Measurements from ENCODE around the gene SGTA. TPM values are rescaled to one million over a fixed set of nuclear protein-coding genes. Genes with fewer than 3 reads are reported as not detected.
A peak's percentile ranks its signal among the peaks of the same experiment; 100 is the strongest.
"Not testable (repeated sequence)": the region's sequence is repeated elsewhere in the genome, so short reads cannot be mapped to it uniquely, and the experiment has no call there.

SGTA gene
- 48.7 and 53.1 TPM in 2 replicates for total RNA-seq (2012; rRNA removed)

DNA sequence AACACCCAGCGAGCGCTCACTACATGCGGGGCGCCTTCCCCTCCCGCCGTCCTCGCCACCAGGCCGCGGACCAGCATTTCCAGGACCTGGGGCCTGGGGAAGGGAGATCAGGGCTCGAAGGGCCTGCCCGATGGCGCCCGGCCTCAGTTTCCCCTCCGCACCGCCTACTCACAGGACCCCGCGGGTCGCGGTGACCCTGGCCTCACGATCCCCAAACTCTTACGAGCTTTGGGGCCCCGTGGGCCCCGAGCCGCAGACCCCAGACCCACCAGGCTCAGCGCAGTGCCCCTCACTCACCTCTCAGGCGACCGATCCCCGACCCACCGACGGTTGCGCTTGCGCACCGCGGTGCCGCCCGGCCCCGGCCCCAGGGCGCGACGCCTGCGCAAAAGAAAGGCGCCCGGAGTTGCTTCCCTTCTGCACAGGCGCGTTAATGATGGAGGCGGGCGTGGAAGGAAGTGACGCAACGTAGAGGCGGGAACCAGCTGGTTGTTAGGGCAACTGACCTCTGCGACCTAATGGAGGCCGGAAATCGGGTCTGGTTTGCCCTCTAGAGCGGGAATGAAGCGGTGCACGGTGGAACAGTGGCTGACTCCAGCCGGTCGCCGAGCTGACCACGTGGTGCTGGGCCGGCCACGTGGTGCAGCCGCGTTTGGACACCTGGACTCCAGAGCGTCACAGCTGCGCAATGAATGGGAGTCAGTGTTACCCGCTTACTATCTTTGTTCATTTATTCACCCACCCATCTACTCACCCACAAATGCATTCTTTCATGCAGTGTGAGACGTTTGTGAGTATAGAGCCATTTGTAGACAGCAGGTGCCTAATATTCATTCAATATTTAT, at the start of gene SGTA:
TSS of gene SGTA (minus strand) at position 338 of the 845 bp plus-strand sequence. CDS start 14,205 bp downstream, outside the sequence.
- Histone ChIP-seq H3K27me3 (ENCODE audit: control insufficient read depth, insufficient read depth, low read length) (no peaks in the 10 kb centered on the region), H3K4me2 (ENCODE audit: low read length) (peak within 1 kb of the TSS; percentile 98), H3K4me1 (ENCODE audit: control insufficient read depth, insufficient read depth, low read length) (peaks cover 38% of the 10 kb centered on the region), H3K9me3 (replicated peaks; ENCODE audit: low read length) (no peaks in the 10 kb centered on the region), H3K36me3 (ENCODE audit: insufficient read depth, low read length) (peaks cover 3% of the 10 kb centered on the region), H3K4me3 (ENCODE audit: low read length) (peak within 1 kb of the TSS; percentile 91), H3K9ac (ENCODE audit: low read depth, low read length) (peak within 1 kb of the TSS; percentile 97)

- Histone ChIP-seq H3K4me2 (ENCODE audit: low read length) (no peak overlapping the region), H3K4me1 (ENCODE audit: control insufficient read depth, insufficient read depth, low read length) (no peaks in the 10 kb centered on the region), H3K27me3 (ENCODE audit: control insufficient read depth, insufficient read depth, low read length) (no peaks in the 10 kb centered on the region), H3K4me3 (ENCODE audit: low read length) (no peak overlapping the region), H3K9ac (ENCODE audit: low read depth, low read length) (no peak overlapping the region), H3K36me3 (ENCODE audit: insufficient read depth, low read length) (peaks cover 3% of the 10 kb centered on the region), H3K9me3 (replicated peaks; ENCODE audit: low read length) (peaks cover 6% of the 10 kb centered on the region)
Measured at GRCh38 chr19:2827840-2828489, 44.9 kb upstream of the SGTA start.

GRCh38 chr19:2827022-2827421, 43.9 kb upstream of the SGTA start:
- no peaks in the 10 kb centered on the region for H3K4me1 ChIP-seq (ENCODE audit: control insufficient read depth, insufficient read depth, low read length)
- H3K4me3 ChIP-seq (ENCODE audit: low read length): no peak overlapping the region
- H3K9ac ChIP-seq (ENCODE audit: low read depth, low read length): no peak overlapping the region
- no peak overlapping the region for H3K4me2 ChIP-seq (ENCODE audit: low read length)
- peaks cover 2% of the 10 kb centered on the region for H3K9me3 ChIP-seq (replicated peaks; ENCODE audit: low read length)
- no peaks in the 10 kb centered on the region for H3K36me3 ChIP-seq (ENCODE audit: insufficient read depth, low read length)
- H3K27me3 ChIP-seq (ENCODE audit: control insufficient read depth, insufficient read depth, low read length): no peaks in the 10 kb centered on the region

- Histone ChIP-seq H3K27me3 (ENCODE audit: control insufficient read depth, insufficient read depth, low read length) (no peaks in the 10 kb centered on the region), H3K4me2 (ENCODE audit: low read length) (no peak overlapping the region), H3K36me3 (ENCODE audit: insufficient read depth, low read length) (no peaks in the 10 kb centered on the region), H3K9me3 (replicated peaks; ENCODE audit: low read length) (peaks cover 2% of the 10 kb centered on the region), H3K4me3 (ENCODE audit: low read length) (no peak overlapping the region), H3K9ac (ENCODE audit: low read depth, low read length) (no peak overlapping the region), H3K4me1 (ENCODE audit: control insufficient read depth, insufficient read depth, low read length) (no peaks in the 10 kb centered on the region)
Measured at GRCh38 chr19:2824129-2824528, 41.1 kb upstream of the SGTA start.

GRCh38 chr19:2823646-2824045, 40.6 kb upstream of the SGTA start:
- no peak overlapping the region for H3K9ac ChIP-seq (ENCODE audit: low read depth, low read length)
- no peak overlapping the region for H3K4me2 ChIP-seq (ENCODE audit: low read length)
- no peaks in the 10 kb centered on the region for H3K4me1 ChIP-seq (ENCODE audit: control insufficient read depth, insufficient read depth, low read length)
- no peaks in the 10 kb centered on the region for H3K27me3 ChIP-seq (ENCODE audit: control insufficient read depth, insufficient read depth, low read length)
- no peaks in the 10 kb centered on the region for H3K36me3 ChIP-seq (ENCODE audit: insufficient read depth, low read length)
- H3K9me3 ChIP-seq (replicated peaks; ENCODE audit: low read length): peaks cover 2% of the 10 kb centered on the region
- no peak overlapping the region for H3K4me3 ChIP-seq (ENCODE audit: low read length)

DNA sequence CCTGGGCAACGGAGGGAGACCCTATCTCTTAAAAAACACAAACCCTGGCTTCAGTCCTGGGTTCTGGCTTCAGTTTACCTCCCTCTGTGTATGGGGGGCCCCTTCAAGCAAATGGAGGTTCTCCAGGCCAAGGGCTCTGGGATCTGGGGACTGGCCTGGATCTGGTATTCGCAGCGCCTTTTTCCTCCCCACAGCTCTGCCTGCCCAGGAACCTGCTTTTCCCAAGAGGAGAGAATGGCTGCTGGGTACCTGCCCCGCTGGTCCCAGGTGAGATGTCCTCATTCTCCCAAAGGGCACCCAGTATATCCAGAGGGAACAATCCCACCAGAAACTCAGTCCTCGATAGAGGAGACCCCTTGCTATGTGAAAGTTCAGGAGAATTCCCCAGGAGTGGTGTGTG, 39.8 kb upstream of the SGTA start:
- Histone ChIP-seq H3K4me2 (ENCODE audit: low read length) (no peak overlapping the region), H3K4me3 (ENCODE audit: low read length) (no peak overlapping the region), H3K4me1 (ENCODE audit: control insufficient read depth, insufficient read depth, low read length) (no peaks in the 10 kb centered on the region), H3K9me3 (replicated peaks; ENCODE audit: low read length) (no peaks in the 10 kb centered on the region), H3K36me3 (ENCODE audit: insufficient read depth, low read length) (no peaks in the 10 kb centered on the region), H3K9ac (ENCODE audit: low read depth, low read length) (no peak overlapping the region), H3K27me3 (ENCODE audit: control insufficient read depth, insufficient read depth, low read length) (no peaks in the 10 kb centered on the region)

GRCh38 chr19:2820112-2820702, 37.1 kb upstream of the SGTA start:
- H3K9ac ChIP-seq (ENCODE audit: low read depth, low read length): peak overlapping the region; percentile 84
- H3K4me3 ChIP-seq (ENCODE audit: low read length): peak overlapping the region; percentile 83
- no peaks in the 10 kb centered on the region for H3K36me3 ChIP-seq (ENCODE audit: insufficient read depth, low read length)
- peak overlapping the region; percentile 100 for H3K4me2 ChIP-seq (ENCODE audit: low read length)
- no peaks in the 10 kb centered on the region for H3K27me3 ChIP-seq (ENCODE audit: control insufficient read depth, insufficient read depth, low read length)
- no peaks in the 10 kb centered on the region for H3K4me1 ChIP-seq (ENCODE audit: control insufficient read depth, insufficient read depth, low read length)
- H3K9me3 ChIP-seq (replicated peaks; ENCODE audit: low read length): no peaks in the 10 kb centered on the region

DNA sequence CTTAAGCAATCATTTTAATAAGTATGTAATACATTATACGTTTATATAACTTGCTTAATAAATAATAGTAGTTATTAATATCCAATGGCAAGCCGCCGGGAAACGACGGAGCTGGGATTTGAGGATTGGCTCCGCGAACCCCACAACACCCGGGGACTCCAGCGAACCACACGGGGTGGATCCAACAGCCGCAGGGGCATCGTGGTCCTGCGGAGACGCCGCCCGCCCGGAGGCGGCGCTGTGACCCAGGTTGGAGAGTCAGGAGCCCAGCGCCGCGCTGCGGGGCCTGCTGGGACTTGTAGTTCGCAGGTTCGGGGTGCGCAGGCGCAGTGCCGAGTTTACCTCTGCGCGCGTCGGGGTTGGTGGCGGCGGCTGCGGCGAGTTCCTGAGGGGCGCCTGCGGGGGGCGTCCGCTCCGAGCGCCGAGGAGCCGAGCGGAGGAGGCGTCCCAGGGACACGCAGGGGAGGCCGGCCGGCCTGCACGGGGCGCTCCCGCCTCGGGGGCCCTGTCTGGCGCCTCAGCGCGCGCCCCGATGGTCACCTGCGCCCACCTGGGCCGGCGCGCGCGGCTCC, 36.6 kb upstream of the SGTA start, which contains the start of gene ZNF554:
TSS of gene ZNF554 (plus strand) at position 329 of the 572 bp plus-strand sequence. CDS start at position 533, 204 bp downstream.
- Histone ChIP-seq H3K4me1 (ENCODE audit: control insufficient read depth, insufficient read depth, low read length) (no peaks in the 10 kb centered on the region), H3K36me3 (ENCODE audit: insufficient read depth, low read length) (no peaks in the 10 kb centered on the region), H3K4me2 (ENCODE audit: low read length) (peak within 1 kb of the TSS; percentile 100), H3K27me3 (ENCODE audit: control insufficient read depth, insufficient read depth, low read length) (no peaks in the 10 kb centered on the region), H3K4me3 (ENCODE audit: low read length) (peak within 1 kb of the TSS; percentile 83), H3K9ac (ENCODE audit: low read depth, low read length) (peak within 1 kb of the TSS; percentile 84), H3K9me3 (replicated peaks; ENCODE audit: low read length) (no peaks in the 10 kb centered on the region)

DNA sequence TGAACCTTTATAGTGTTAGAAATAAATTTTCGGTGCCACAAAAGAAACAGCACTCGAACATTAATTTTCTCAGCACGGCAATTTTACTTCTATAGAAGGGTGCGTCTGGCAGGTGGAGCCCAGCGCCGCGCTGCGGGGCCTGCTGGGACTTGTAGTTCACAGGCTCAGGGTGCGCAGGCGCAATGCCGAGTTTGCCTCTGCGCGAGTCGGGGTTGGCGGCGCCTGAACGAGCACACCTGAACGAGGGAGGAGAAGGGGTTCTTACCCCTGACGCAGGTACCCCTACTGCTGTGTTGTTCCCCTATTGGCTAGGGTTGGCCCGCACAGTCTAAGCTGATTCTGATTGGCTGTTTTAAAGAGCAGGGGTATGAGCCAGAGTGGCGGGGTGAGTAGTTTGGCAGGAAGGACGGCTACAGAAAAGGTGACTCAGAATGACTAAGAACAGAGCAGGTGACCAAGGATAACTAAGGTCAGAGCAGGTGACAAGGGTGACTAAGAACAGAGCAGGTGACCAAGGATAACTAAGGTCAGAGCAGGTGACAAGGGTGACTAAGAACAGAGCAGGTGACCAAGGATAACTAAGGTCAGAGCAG, 34.3 kb upstream of the SGTA start:
- H3K36me3 ChIP-seq (ENCODE audit: insufficient read depth, low read length); H3K4me1 ChIP-seq (ENCODE audit: control insufficient read depth, insufficient read depth, low read length); H3K27me3 ChIP-seq (ENCODE audit: control insufficient read depth, insufficient read depth, low read length); H3K9me3 ChIP-seq (replicated peaks; ENCODE audit: low read length); H3K4me2 ChIP-seq (ENCODE audit: low read length); H3K9ac ChIP-seq (ENCODE audit: low read depth, low read length); H3K4me3 ChIP-seq (ENCODE audit: low read length): not testable (repeated sequence)

GRCh38 chr19:2816641-2817040, 33.6 kb upstream of the SGTA start:
- Histone ChIP-seq H3K4me3 (ENCODE audit: low read length) (no peak overlapping the region), H3K4me2 (ENCODE audit: low read length) (no peak overlapping the region), H3K4me1 (ENCODE audit: control insufficient read depth, insufficient read depth, low read length) (no peaks in the 10 kb centered on the region), H3K27me3 (ENCODE audit: control insufficient read depth, insufficient read depth, low read length) (no peaks in the 10 kb centered on the region), H3K9me3 (replicated peaks; ENCODE audit: low read length) (no peaks in the 10 kb centered on the region), H3K36me3 (ENCODE audit: insufficient read depth, low read length) (peaks cover 14% of the 10 kb centered on the region), H3K9ac (ENCODE audit: low read depth, low read length) (no peak overlapping the region)

DNA sequence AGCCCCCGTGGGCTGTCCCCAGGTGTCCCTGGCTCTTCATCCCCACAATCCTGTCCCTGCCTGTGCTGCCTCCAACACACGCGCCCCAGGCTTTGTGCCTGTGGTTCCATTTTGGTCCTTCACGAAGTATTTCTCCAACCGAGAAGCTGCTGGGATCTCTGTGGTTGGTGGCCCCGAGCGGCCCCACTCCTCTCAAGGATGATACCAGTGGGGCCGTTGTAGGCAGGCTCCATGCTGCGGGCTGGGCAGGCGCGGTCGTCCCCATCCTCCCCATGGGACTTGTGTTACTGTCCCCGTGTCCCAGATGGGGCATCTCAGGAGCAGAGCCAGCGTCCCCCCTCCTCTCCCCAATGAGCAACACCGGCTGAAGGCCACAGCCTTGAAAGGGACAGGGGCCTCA, 32.9 kb upstream of the SGTA start:
- Histone ChIP-seq H3K4me3 (ENCODE audit: low read length) (no peak overlapping the region), H3K36me3 (ENCODE audit: insufficient read depth, low read length) (peaks cover 21% of the 10 kb centered on the region), H3K9ac (ENCODE audit: low read depth, low read length) (no peak overlapping the region), H3K4me1 (ENCODE audit: control insufficient read depth, insufficient read depth, low read length) (no peaks in the 10 kb centered on the region), H3K27me3 (ENCODE audit: control insufficient read depth, insufficient read depth, low read length) (no peaks in the 10 kb centered on the region), H3K4me2 (ENCODE audit: low read length) (no peak overlapping the region), H3K9me3 (replicated peaks; ENCODE audit: low read length) (no peaks in the 10 kb centered on the region)
